Frontal cortex (tissue), 4 donors: Measurements from ENCODE around the gene AMACR. TPM values are rescaled to one million over a fixed set of nuclear protein-coding genes. Genes with fewer than 3 reads are reported as not detected.
"Not testable (repeated sequence)": the region's sequence is repeated elsewhere in the genome, so short reads cannot be mapped to it uniquely, and the experiment has no call there.

Experiments
- DNase-seq, 2 donors: peaks; one replicate each; pipeline ENCODE4 v3.0.0; 2012; ENCODE audit warnings: low spot score in 2 of 2
- FAIRE-seq: peaks from 2 replicates; lab custom pipeline; 2012; peaks lifted over from hg19 to GRCh38; lab: Jason Lieb, UNC
- total RNA-seq: library from RNA; depleted of rRNA; stranded (reverse); fragments of >200 nt; gene quantifications from one replicate; pipeline ENCODE4 v1.2.3, GENCODE V29; 2014
- donor health status: control.
- donor health status: control.
- donor health status: control.

AMACR gene
- total RNA-seq, 1 donor from 2014 or later, result 9.8 TPM

DNA sequence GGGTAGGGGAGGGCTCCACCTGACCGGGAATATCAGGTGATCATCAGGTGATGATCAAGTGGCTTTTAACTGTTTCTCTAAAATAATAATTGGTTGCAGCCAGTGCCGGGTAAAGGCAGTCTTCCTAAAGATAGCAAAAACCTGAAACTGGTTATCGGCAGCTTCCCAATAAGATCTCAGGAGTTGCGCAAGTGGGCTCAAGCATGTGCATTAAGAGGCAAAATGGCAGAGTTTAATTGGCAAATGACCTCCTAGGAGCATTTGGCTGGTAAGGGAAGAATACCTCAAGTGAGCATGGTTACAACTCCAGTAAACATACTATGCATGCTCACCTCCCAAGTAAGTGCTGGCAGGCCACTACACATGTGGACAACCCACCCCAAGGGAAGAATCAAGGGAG is 31.0 kb upstream of the AMACR start:
- DNase-seq (no peak), FAIRE-seq (no peak)

DNA sequence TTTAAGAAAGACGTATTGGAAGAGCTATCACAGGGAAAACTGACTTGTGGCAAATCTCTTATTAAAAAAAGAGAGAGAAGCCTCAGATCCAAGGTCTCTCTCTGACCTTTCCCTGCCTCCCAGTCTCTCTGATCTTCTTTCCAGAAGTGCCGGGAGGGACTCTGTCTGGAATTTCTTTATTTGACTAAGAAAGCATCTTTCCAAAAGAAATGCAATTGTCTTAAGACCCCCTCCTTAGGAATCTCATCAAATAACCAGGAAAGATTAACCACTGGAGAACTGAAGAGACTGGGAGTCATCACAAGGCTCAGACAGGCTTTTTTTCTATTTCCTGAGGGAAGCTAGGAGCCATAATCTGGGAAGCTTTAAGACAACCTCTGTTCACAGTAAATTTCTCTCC is 30.5 kb upstream of the AMACR start:
- FAIRE-seq (no peak), DNase-seq (no peak)

DNA sequence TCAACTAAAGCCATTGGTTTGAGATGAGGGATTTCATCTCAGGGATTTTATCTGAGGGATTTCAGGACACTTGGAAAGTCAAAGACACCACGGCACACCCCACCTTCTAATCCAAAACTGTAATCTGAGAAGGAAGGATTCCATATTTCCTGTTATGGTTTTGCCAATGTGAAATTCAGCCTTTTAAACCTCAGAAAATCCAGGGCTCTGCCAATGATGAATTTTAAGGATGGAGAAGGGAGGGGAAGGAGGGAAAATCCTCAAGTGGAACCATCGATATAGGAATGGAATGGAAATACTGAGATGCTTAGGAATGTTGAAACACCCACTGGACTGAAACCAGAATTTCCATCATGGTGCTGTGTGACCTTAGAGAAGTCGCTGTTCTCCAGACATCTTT is 29.9 kb upstream of the AMACR start:
- DNase-seq, result no peak
- no peak for FAIRE-seq

DNA sequence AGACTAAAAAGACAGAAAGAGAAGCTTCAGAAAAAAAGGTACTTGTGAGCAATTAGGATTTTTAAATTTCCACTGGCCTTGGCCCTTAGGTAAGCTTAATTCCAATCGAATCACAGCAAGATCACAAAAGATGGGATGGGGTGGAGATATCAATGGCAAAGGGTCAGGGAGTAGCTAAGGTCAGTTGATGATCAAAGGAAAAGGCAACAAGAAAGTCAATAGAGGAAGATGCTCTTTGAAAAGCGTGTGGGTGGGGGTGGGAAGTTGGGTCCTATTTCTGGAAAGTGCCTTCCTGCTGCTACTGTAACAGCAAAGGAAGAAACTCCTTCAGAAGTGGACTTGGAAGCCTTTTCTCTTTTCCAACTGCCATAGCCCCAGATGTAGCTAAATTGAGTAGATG is 27.9 kb upstream of the AMACR start:
- DNase-seq, result no peak
- FAIRE-seq, result no peak

GRCh38 chr5:34034534-34035327 is 26.9 kb upstream of the AMACR start:
- DNase-seq (no peak), FAIRE-seq (no peak)

GRCh38 chr5:34031966-34032365 is 24.1 kb upstream of the AMACR start:
- DNase-seq, result no peak
- FAIRE-seq, result no peak

DNA sequence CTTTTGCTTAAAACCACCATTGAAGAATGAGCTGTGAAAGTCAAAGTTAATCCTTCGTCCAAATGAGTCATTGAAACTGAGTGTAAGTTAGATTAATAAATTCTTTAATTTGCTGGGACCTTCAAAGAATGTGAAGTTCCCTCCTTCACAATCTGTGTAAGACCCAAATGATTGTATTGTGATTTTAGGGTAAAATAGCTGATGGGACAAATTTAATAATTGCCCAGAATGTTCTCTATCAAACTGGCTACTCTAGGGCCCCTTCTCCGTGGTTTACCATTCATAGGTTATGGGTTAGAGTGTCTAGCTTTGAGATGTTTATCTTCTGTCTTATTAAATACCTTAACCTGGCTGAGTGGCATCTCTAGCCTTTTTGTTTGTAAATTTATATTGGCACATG is 23.3 kb upstream of the AMACR start:
- no peak for DNase-seq
- FAIRE-seq, result no peak

GRCh38 chr5:34030585-34030984 is 22.7 kb upstream of the AMACR start:
- DNase-seq, FAIRE-seq: not testable (repeated sequence)

- FAIRE-seq, result no peak
- no peak for DNase-seq
Observed at GRCh38 chr5:34030048-34030447, 22.2 kb upstream of the AMACR start.

DNA sequence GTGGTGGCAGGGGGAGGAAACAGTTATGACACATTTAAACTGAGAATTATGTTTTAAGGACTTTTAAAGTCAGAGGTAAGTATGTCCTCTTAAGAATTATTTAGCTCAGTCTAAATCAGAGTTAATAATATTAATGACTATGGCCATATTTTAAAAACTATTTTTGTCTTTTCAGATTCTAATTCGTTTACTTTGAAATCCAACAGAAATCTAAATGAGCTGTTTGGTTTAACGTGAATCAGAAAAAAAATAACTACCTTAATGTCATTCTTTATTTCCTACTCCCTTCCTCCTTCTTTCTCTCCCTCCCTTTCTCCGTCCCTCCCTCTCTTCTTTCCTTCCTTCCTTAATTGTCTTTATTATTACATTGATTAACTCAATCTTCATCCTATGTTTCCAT is 20.5 kb upstream of the AMACR start:
- DNase-seq, result no peak
- no peak for FAIRE-seq

DNA sequence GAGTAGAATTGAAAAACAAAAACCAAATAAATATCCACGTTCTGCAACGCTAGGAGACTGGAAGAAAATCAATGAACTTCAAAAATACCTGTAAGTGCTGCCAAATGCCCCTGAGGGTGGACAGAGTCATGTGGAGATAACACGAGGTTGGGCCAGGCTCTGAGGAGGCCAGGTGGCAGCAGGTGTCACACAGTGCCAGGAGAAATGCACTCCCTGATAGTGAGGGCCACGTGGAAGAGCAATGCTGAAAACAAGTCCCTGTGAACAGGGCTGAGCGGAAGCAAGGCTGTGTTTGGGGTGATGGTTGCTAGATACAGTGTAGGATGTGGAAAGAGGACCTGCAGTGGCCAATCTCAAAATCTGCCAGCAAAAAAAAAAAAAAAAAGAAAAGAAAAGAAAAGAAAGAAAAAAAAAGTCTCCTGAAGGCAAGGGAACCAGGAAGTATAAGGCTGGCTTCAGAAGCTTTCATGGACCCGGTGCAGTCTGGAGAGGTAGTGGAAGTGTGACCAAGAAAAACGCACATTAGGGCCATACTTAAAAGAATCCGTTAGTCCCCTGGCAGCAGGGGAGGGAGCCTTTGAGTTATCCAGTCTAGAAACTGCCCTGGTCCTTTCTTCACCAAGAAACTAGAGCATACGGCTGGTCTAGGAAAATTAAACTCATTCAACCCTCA is 18.4 kb upstream of the AMACR start:
- FAIRE-seq (no peak), DNase-seq (no peak)

GRCh38 chr5:34022121-34022705 is 14.4 kb upstream of the AMACR start:
- FAIRE-seq, result no peak
- no peak for DNase-seq

GRCh38 chr5:34021334-34021733 is 13.5 kb upstream of the AMACR start:
- FAIRE-seq, result no peak

DNA sequence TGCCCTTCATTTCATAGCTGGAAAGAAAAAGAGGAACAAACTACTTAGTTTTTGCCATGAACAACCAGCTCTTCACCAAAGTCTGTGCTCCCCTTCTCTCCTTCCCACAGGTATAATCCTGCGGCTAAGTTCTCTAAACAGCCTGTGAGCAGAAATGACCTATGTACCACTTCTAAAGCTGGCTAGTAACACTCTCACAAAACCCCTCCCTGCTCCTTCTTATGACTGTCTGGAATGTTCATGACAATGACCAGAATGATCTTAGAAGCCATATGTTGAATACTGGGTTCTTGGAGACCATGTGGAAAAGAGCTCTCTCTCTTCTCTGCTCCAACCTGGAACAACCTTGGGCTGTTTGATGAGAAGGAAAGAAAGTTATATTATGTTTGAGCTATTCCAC is 12.9 kb upstream of the AMACR start:
- FAIRE-seq (no peak), DNase-seq (no peak)

More at GRCh38 chr5:34021334-34021733, 13.5 kb upstream of the AMACR start:
- DNase-seq, result no peak

GRCh38 chr5:34017254-34017653 is 9.4 kb upstream of the AMACR start:
- FAIRE-seq (no peak), DNase-seq (no peak)

DNA sequence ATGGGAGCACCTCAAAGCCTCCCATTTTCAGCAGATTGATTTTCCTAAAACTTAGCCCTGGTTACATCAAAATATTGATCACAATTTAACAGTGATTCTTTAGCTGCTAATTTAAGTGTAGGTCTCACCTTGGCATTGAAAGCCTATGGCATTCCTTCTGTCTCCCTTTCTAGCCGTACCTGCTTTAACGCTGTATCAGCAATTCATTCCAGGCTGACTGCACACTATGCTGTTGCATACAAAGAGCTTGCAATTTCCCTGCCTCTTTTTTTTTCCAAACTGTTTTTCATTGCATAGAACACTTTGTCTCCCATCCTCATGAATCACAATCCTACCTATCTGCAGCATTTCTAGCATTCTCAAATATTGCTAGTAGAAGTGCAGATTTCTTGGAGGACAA is 8.9 kb upstream of the AMACR start:
- FAIRE-seq (no peak), DNase-seq (no peak)

- DNase-seq (no peak), FAIRE-seq (no peak)
Observed at GRCh38 chr5:34016222-34016621, 8.4 kb upstream of the AMACR start.

DNA sequence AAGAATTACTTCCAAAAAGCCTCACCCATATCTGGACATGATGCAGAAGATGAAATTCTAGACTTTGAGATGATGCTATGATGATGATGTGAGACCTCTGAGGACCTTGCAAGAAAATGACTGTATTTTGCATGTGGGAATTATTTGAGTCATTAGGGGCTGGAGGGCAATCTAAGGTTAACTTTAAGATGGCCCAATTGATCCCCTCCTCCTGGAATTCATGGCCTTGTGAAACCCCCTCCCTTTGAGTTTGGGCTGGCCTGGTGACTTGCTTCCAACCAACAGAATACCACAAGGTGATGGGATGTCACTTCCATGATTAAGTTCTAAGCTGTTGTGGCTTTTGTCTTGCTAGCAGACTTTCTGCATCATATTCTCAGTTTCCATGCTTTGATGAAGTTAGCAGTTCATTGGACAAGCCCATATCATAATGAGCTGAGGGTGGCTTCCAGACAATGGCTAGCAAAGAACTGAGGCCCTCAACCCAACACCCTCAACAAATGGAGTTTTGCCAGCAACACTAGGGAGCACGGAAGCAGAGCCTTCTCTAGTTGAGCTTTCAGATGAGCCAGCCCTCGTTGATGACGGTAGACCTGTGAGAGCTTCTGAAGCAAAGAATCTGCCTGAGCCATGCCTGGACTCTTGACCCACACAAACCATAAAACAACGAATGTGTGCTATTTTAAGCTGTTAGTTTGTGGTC is 7.4 kb upstream of the AMACR start:
- DNase-seq (no peak), FAIRE-seq (no peak)

DNA sequence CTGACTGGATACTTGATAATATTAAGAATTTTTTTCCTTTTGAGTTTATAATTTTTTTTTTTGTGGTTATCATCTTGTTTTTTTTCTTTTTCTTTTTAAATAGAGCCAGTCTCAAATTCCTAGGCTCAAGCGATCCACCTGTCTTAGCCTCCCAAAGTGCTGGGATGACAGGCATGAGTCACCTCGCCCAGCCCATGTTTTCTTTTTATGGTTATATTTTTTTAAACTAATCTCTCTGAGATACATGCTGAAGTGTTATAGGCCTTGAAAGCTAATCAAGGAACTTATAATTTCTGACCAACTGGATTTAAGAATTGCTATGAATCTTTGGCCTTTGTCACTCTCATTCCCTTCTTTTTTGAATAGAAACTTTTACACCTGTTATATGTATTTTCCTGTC is 6.8 kb upstream of the AMACR start:
- DNase-seq (no peak), FAIRE-seq (no peak)

- no peak for FAIRE-seq
- DNase-seq, result no peak
Observed at GRCh38 chr5:34013547-34013946, 5.7 kb upstream of the AMACR start.

DNA sequence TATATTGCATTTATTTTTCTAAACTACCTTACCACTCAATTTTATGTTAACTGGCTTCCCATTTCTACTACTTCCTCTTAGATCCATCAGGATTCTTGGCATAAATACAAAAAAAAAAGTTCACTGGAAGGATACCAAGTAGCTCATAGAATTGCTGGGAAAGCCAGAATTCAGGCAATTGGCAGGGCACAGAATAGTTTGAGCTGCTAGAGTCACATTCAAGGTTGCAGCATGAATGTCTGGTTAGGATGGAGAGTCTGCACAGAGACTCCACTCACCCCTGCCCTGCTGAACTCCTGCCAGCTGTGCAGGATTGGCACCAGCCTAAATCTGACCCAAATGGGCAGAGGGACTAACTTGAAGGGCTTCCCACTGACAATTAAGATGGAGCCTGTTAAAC is 4.9 kb upstream of the AMACR start:
- no peak for FAIRE-seq

More for the DNA sequence above, 4.9 kb upstream of the AMACR start:
- DNase-seq, result no peak
